Spleen (tissue), 11 donors: ENCODE measurements around the gene KLF12. TPM values are rescaled to one million over a fixed set of nuclear protein-coding genes. Genes with fewer than 3 reads are reported as not detected.

Experiments
- DNase-seq: peaks from one replicate; pipeline ENCODE4 v3.0.0-alpha.2; 2020
- H3K27ac ChIP-seq, 8 donors: fragments of 200-600 bp; sonication (generic) in 7 of 8; 1 replicate in 4 of 8; 2 replicates in 4 of 8; pipeline versions ENCODE4 v1.5.0 to v1.8.0; 2016 to 2021; ENCODE audit warnings: inconsistent platforms in 4 of 8, mild to moderate bottlenecking in 4 of 8, moderate library complexity in 1 of 8
- H3K27me3 ChIP-seq, 7 donors: fragments of 200-600 bp; sonication (generic) in 6 of 7; replicated peaks in 1 of 7; 1 replicate in 4 of 7; 2 replicates in 3 of 7; pipeline versions ENCODE4 v1.5.0 to v1.8.0; 2016 to 2021; ENCODE audit warnings: inconsistent platforms in 3 of 7, mild to moderate bottlenecking in 1 of 7
- H3K36me3 ChIP-seq, 6 donors: fragments of 200-600 bp; sonication (generic) in 5 of 6; 1 replicate in 4 of 6; 2 replicates in 2 of 6; pipeline versions ENCODE4 v1.5.0 to v1.8.0; 2016 to 2021; ENCODE audit warnings: inconsistent platforms in 2 of 6
- H3K4me1 ChIP-seq, 6 donors: fragments of 200-600 bp; sonication (generic) in 5 of 6; 1 replicate in 3 of 6; 2 replicates in 3 of 6; pipeline versions ENCODE4 v1.5.0 to v1.8.0; 2016 to 2021; ENCODE audit warnings: inconsistent platforms in 3 of 6
- H3K4me3 ChIP-seq, 8 donors: fragments of 200-600 bp; sonication (generic) in 7 of 8; 1 replicate in 4 of 8; 2 replicates in 4 of 8; pipeline versions ENCODE4 v1.5.0 to v1.8.0; 2016 to 2021; ENCODE audit warnings: inconsistent platforms in 4 of 8, mild to moderate bottlenecking in 4 of 8, moderate library complexity in 2 of 8
- H3K9me3 ChIP-seq, 8 donors: fragments of 200-600 bp; sonication (generic) in 7 of 8; 1 replicate in 4 of 8; 2 replicates in 4 of 8; pipeline versions ENCODE4 v1.5.0 to v1.8.0; 2016 to 2021; ENCODE audit warnings: inconsistent platforms in 4 of 8
- CTCF ChIP-seq, 11 experiments: fragments of 200-600 bp in 7 of 11; fragments of 450-650 bp in 4 of 11; sonication (generic) in 4 of 11; IDR thresholded peaks in 8 of 11; conservative IDR thresholded peaks in 3 of 11; 1 replicate in 7 of 11; 2 replicates in 4 of 11; pipeline versions ENCODE4 v1.4.0 to v1.8.0; 2016 to 2021; ENCODE audit warnings: antibody characterized with exemption in 11 of 11, inconsistent platforms in 4 of 11, mild to moderate bottlenecking in 1 of 11
- POLR2A ChIP-seq, 3 donors: fragments of 450-650 bp; IDR thresholded peaks; one replicate each; pipeline ENCODE4 v1.5.1; 2017; ENCODE audit warnings: antibody characterized with exemption in 3 of 3, mild to moderate bottlenecking in 1 of 3
- POLR2AphosphoS5 ChIP-seq, 3 donors: sonication (generic); formaldehyde crosslinking; IDR thresholded peaks; one replicate each; pipeline ENCODE4 v1.5.1; 2017; ENCODE audit warnings: antibody characterized with exemption in 3 of 3
- WGBS, 5 donors: extraction: QIAGEN DNeasy Blood & Tissue Kit in 3 of 5; methylation state at CpG; one replicate each; pipeline versions ENCODE4 v1.1.5 to v1.1.7; 2013 to 2018; 5-methylcytosine and 5-hydroxymethylcytosine counted together
- intact Hi-C: fragments of 100-400 bp; cut with DNase I; formaldehyde crosslinking; loops from one replicate; pipeline ENCODE4 v1.15.0; 2023; ENCODE audit warnings: low total_unique reads
- polyA plus RNA-seq, 3 donors: library from polyadenylated mRNA; stranded (reverse); fragments of 200-250 nt; gene quantifications; one replicate each; pipeline ENCODE4 v1.2.1, GENCODE V29; 2013
- total RNA-seq, 7 donors: library from RNA; depleted of rRNA in 3 of 7; stranded (reverse); fragments of >200 nt in 3 of 7; fragmentation: NEBNext Ultra II Directional in 4 of 7; extraction: Animal tissue kit (Norgen Biotek cat#: 25700) in 4 of 7; gene quantifications; one replicate each; pipeline versions ENCODE4 v1.1.0 to v1.2.1, GENCODE V29; 2016 to 2021
- donor health status: healthy with polysubstance abuse.
- donor health status: DM: no; HTN: no; CAD: no; lungs with moderate emphysema.
- donor health status: DM: no; HTN: no; CAD: no.
- donor health status: Bipolar disorder and iron deficiency.
- donor health status: healthy.
- donor health status: DM: no; HTN: no; CAD: no.
- donor health status: DM: yes; HTN: yes; CAD: no.

KLF12 gene
- total and polyA plus RNA-seq, 10 donors: 3.8 to 46.0 (median 29.8) TPM

DNA sequence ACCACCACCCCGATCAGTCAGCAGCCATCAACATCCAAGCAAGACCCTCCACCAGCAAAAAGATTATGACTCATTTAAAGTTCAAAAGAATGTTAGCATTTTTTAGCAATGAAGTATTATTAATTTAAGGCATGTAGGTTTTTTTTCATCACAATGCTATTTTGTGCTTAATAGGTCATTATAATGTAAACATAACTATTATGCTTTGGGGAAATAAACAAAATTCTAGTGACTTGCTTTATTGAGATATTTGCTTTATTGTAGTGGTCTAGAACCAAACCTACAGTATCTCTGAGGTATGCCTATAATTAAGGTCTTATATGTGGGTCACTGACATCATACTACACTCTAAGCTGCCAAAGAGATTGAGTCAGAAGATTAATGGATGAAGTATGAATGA, 20.0 kb downstream of the KLF12 start:
- DNase-seq: no peak
- Histone ChIP-seq H3K4me1 (peaks cover 0 to 68% (median 0%) of the 10 kb centered on the region in 6 donors), H3K27ac (no peak overlapping the region), H3K36me3 (peaks cover 0 to 14% (median 0%) of the 10 kb centered on the region in 6 donors), H3K27me3 (no peaks in the 10 kb centered on the region), H3K9me3 (peaks cover 4 to 25% (median 19%) of the 10 kb centered on the region in 8 donors), H3K4me3 (no peak overlapping the region)
- no peak for TF ChIP-seq CTCF (IDR thresholded peaks at IDR 0.05 in 8 of 11, conservative IDR thresholded peaks at IDR 0.05 in 3 of 11)
- TF ChIP-seq POLR2A (IDR thresholded peaks at IDR 0.05): no peak
- no peak for TF ChIP-seq POLR2AphosphoS5 (IDR thresholded peaks at IDR 0.05)
- WGBS, 5 donors: 87 to 100% (median 93%) methylated on average over 1 of the region's 1 CpG
- intact Hi-C loops: no loop called here

- no peak overlapping the region for H3K4me3 ChIP-seq
- intact Hi-C loops: no loop called here
- no peak overlapping the region for H3K27ac ChIP-seq
Measured at GRCh38 chr13:74111901-74112824, 22.0 kb downstream of the KLF12 start.

GRCh38 chr13:74111399-74111798, 22.8 kb downstream of the KLF12 start:
- TF ChIP-seq CTCF (IDR thresholded peaks at IDR 0.05 in 8 of 11, conservative IDR thresholded peaks at IDR 0.05 in 3 of 11) (no peak), POLR2A (IDR thresholded peaks at IDR 0.05) (no peak), POLR2AphosphoS5 (IDR thresholded peaks at IDR 0.05) (no peak)
- no peak overlapping the region for H3K4me3 ChIP-seq
- no peak overlapping the region for H3K27ac ChIP-seq
- intact Hi-C loops: no loop called here
- DNase-seq: no peak
- H3K36me3 ChIP-seq: no peaks in the 10 kb centered on the region
- H3K4me1 ChIP-seq: peaks cover 0 to 68% (median 0%) of the 10 kb centered on the region in 6 donors
- H3K27me3 ChIP-seq: no peaks in the 10 kb centered on the region
- H3K9me3 ChIP-seq: no peaks in the 10 kb centered on the region

More at GRCh38 chr13:74111901-74112824, 22.0 kb downstream of the KLF12 start:
- no peak for TF ChIP-seq CTCF (IDR thresholded peaks at IDR 0.05 in 8 of 11, conservative IDR thresholded peaks at IDR 0.05 in 3 of 11)
- TF ChIP-seq POLR2A (IDR thresholded peaks at IDR 0.05): no peak
- TF ChIP-seq POLR2AphosphoS5 (IDR thresholded peaks at IDR 0.05): no peak
- 53 to 80% (median 61%) methylated on average over 5 of the region's 5 CpGs for WGBS, 5 donors
- H3K4me1 ChIP-seq: peaks cover 0 to 69% (median 0%) of the 10 kb centered on the region in 6 donors
- H3K9me3 ChIP-seq: peaks cover 0 to 5% (median 0%) of the 10 kb centered on the region in 8 donors
- no peaks in the 10 kb centered on the region for H3K36me3 ChIP-seq
- DNase-seq: no peak
- no peaks in the 10 kb centered on the region for H3K27me3 ChIP-seq

- intact Hi-C loops: no loop called here
- no peak overlapping the region for H3K4me3 ChIP-seq
- DNase-seq: no peak
- H3K27me3 ChIP-seq: no peaks in the 10 kb centered on the region
- H3K36me3 ChIP-seq: no peaks in the 10 kb centered on the region
- H3K9me3 ChIP-seq: no peaks in the 10 kb centered on the region
- TF ChIP-seq CTCF (IDR thresholded peaks at IDR 0.05 in 8 of 11, conservative IDR thresholded peaks at IDR 0.05 in 3 of 11) (no peak), POLR2A (IDR thresholded peaks at IDR 0.05) (no peak), POLR2AphosphoS5 (IDR thresholded peaks at IDR 0.05) (no peak)
- H3K27ac ChIP-seq: no peak overlapping the region
- 50 to 79% (median 67%) methylated on average over 4 of the region's 4 CpGs for whole genome bisulfite sequencing, 5 donors
- H3K4me1 ChIP-seq: peaks cover 0 to 63% (median 0%) of the 10 kb centered on the region in 6 donors
Measured at GRCh38 chr13:74110053-74110452, 24.2 kb downstream of the KLF12 start.
